ENCODE measurements around the gene PYDC2.

- TF ChIP-seq CTCF (IDR thresholded peaks at IDR 0.05; ENCODE audit: low read length), result no peak
- no peak for TF ChIP-seq EZH2 (IDR thresholded peaks at IDR 0.05; ENCODE audit: borderline replicate concordance, low read length)
These were observed at the start of gene PYDC2 for GRCh38 chr3:191461113-191461595.

All from OCI-LY1 (cell line).